Body of pancreas (tissue), 4 donors: ENCODE data around the gene SNCAIP. TPM values are rescaled to one million over a fixed set of nuclear protein-coding genes. Genes with fewer than 3 reads are reported as not detected.

Source experiments
- ATAC-seq: fragments of 150-250 bp; one replicate; pipeline ENCODE4 v1.9.1; 2016
- DNase-seq, 4 donors: peaks; one replicate each; pipeline ENCODE4 v3.0.0-alpha.2; 2019
- H3K27ac ChIP-seq, 4 donors: fragments of 200-600 bp; sonication (generic); 1 replicate in 3 of 4; 2 replicates in 1 of 4; pipeline versions ENCODE4 v1.5.1 to v1.6.1; 2016 to 2019; ENCODE audit warnings: mild to moderate bottlenecking in 1 of 4, mixed read lengths in 1 of 4, moderate library complexity in 1 of 4
- H3K27me3 ChIP-seq, 2 donors: fragments of 200-600 bp; sonication (generic); one replicate each; pipeline ENCODE4 v1.6.0; 2016; ENCODE audit warnings: mild to moderate bottlenecking in 1 of 2
- H3K36me3 ChIP-seq, 2 donors: fragments of 200-600 bp; sonication (generic); replicated peaks in 1 of 2; 2 replicates each; pipeline ENCODE4 v1.5.1; 2016; ENCODE audit warnings: low read depth in 2 of 2; ENCODE audit not compliant: insufficient read depth in 1 of 2
- H3K4me1 ChIP-seq: fragments of 200-600 bp; sonication (generic); one replicate; pipeline ENCODE4 v1.6.0; 2016
- H3K4me3 ChIP-seq, 2 donors: fragments of 200-600 bp; sonication (generic); 1 replicate in 1 of 2; 2 replicates in 1 of 2; pipeline ENCODE4 v1.5.1; 2016 to 2019
- H3K9me3 ChIP-seq, 3 donors: fragments of 200-600 bp; sonication (generic); 1 replicate in 2 of 3; 2 replicates in 1 of 3; pipeline ENCODE4 v1.5.1; 2016
- POLR2A ChIP-seq, 3 donors: fragments of 450-650 bp; IDR thresholded peaks; one replicate each; pipeline ENCODE4 v1.6.1; 2016; ENCODE audit warnings: antibody characterized with exemption in 3 of 3, mild to moderate bottlenecking in 2 of 3
- WGBS, 2 donors: methylation state at CpG; one replicate each; pipeline ENCODE4 v1.1.5; 2017; 5-methylcytosine and 5-hydroxymethylcytosine counted together
- intact Hi-C: fragments of 100-400 bp; cut with DNase I; formaldehyde crosslinking; loops from one replicate; pipeline ENCODE4 v1.15.1; 2023
- total RNA-seq, 2 donors: library from RNA; depleted of rRNA; stranded (reverse); fragments of >200 nt; gene quantifications; one replicate each; pipeline ENCODE4 v1.1.0, GENCODE V29; 2016
- TF ChIP-seq, protein P1 (sequence below), 7 experiments: fragments of 450-650 bp in 4 of 7; fragments of 200-600 bp in 3 of 7; sonication (generic) in 3 of 7; IDR thresholded peaks; one replicate each; pipeline ENCODE4 v1.5.1; 2016 to 2019; ENCODE audit warnings: antibody characterized with exemption in 7 of 7

SNCAIP gene
- total RNA-seq, 2 donors from 2014 or later = 1.3 to 2.6 TPM

- ATAC-seq = no peak
Measured at GRCh38 chr5:122367456-122367855, 55.4 kb downstream of the SNCAIP start.

GRCh38 chr5:122368510-122369251 lies 56.6 kb downstream of the SNCAIP start:
- ATAC-seq = no peak
- WGBS, 2 donors = 73 to 77% methylated on average over 5 of the region's 5 CpGs
- Histone ChIP-seq H3K36me3 (no peaks in the 10 kb centered on the region), H3K27ac (no peak overlapping the region), H3K27me3 (no peaks in the 10 kb centered on the region), H3K4me3 (no peak overlapping the region), H3K4me1 (no peaks in the 10 kb centered on the region), H3K9me3 (no peaks in the 10 kb centered on the region)
- TF ChIP-seq POLR2A (IDR thresholded peaks at IDR 0.05) = no peak
- TF ChIP-seq, protein P1, sequence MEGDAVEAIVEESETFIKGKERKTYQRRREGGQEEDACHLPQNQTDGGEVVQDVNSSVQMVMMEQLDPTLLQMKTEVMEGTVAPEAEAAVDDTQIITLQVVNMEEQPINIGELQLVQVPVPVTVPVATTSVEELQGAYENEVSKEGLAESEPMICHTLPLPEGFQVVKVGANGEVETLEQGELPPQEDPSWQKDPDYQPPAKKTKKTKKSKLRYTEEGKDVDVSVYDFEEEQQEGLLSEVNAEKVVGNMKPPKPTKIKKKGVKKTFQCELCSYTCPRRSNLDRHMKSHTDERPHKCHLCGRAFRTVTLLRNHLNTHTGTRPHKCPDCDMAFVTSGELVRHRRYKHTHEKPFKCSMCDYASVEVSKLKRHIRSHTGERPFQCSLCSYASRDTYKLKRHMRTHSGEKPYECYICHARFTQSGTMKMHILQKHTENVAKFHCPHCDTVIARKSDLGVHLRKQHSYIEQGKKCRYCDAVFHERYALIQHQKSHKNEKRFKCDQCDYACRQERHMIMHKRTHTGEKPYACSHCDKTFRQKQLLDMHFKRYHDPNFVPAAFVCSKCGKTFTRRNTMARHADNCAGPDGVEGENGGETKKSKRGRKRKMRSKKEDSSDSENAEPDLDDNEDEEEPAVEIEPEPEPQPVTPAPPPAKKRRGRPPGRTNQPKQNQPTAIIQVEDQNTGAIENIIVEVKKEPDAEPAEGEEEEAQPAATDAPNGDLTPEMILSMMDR (IDR thresholded peaks at IDR 0.05) = no peak
- intact Hi-C loops = no loop called here
- DNase-seq = no peak

More at GRCh38 chr5:122367456-122367855, 55.4 kb downstream of the SNCAIP start:
- Histone ChIP-seq H3K27ac (no peak overlapping the region), H3K4me3 (no peak overlapping the region), H3K4me1 (no peaks in the 10 kb centered on the region), H3K36me3 (no peaks in the 10 kb centered on the region), H3K27me3 (no peaks in the 10 kb centered on the region), H3K9me3 (no peaks in the 10 kb centered on the region)
- TF ChIP-seq, protein P1 (IDR thresholded peaks at IDR 0.05) = no peak
- TF ChIP-seq POLR2A (IDR thresholded peaks at IDR 0.05) = no peak
- WGBS, 2 donors = 61 to 70% methylated on average over 3 of the region's 3 CpGs
- DNase-seq = no peak
- intact Hi-C loops = no loop called here

- H3K4me3 ChIP-seq = no peak overlapping the region
- no peaks in the 10 kb centered on the region for H3K4me1 ChIP-seq
- H3K9me3 ChIP-seq = no peaks in the 10 kb centered on the region
- TF ChIP-seq POLR2A (IDR thresholded peaks at IDR 0.05) = no peak
- TF ChIP-seq, protein P1 (IDR thresholded peaks at IDR 0.05) = no peak
- no peak overlapping the region for H3K27ac ChIP-seq
- ATAC-seq (no peak), DNase-seq (no peak)
- WGBS, 2 donors = 43 to 61% methylated on average over 4 of the region's 4 CpGs
- intact Hi-C loops = no loop called here
- no peaks in the 10 kb centered on the region for H3K36me3 ChIP-seq
- H3K27me3 ChIP-seq = no peaks in the 10 kb centered on the region
Measured at GRCh38 chr5:122369253-122369815, 57.3 kb downstream of the SNCAIP start.

DNA sequence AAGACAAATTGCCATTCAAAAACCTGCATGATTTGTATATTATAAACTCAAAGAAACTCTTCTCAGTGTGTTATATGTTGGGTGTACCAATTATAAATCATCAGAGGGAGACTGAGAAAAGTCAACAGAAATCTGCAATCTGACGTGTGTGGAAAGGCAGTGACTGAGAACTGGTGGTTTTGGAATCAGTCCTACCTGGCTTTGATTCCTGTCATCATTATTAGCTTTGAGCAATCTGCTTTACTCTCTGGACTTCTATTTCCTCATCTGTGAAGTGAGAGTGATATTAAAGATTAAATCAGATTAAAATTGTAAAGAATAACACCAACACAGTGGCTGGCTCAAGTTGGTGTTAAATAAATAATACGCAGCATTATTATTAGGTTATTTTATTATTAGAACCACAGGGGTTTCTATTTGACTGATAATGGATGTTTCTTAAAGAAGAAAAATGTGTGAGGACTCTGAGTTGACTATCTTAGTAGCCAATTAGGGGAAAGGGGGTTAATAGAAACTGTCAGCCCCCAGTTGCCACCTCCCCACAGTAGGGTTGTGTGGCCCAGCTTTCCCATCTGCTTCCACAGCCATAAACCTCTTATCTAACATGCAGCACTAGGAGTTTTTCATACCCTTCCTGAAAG lies 59.6 kb downstream of the SNCAIP start:
- Histone ChIP-seq H3K4me1 (no peaks in the 10 kb centered on the region), H3K27ac (no peak overlapping the region), H3K9me3 (no peaks in the 10 kb centered on the region), H3K4me3 (no peak overlapping the region), H3K36me3 (no peaks in the 10 kb centered on the region), H3K27me3 (no peaks in the 10 kb centered on the region)
- 53 to 62% methylated on average over 2 of the region's 2 CpGs for WGBS, 2 donors
- DNase-seq (no peak), ATAC-seq (no peak)
- TF ChIP-seq POLR2A (IDR thresholded peaks at IDR 0.05) = no peak
- TF ChIP-seq, protein P1 (IDR thresholded peaks at IDR 0.05) = no peak
- intact Hi-C loops = no loop called here
